ENCODE measurements around the gene C5.

GRCh38 chr9:120950421-120951388 lies 99.4 kb downstream of the C5 start:
- TF ChIP-seq CTCF (IDR thresholded peaks at IDR 0.05; ENCODE audit: low read length): no peak
- no peak for TF ChIP-seq EZH2 (optimal IDR thresholded peaks at IDR 0.05; ENCODE audit: low read depth, low read length)

Data from MM.1S (cell line).